RPMI7951 (cell line): ENCODE measurements around the gene FGF8. TPM values are rescaled to one million over a fixed set of nuclear protein-coding genes. Genes with fewer than 3 reads are reported as not detected.
"Not testable (repeated sequence)": the region's sequence is repeated elsewhere in the genome, so short reads cannot be mapped to it uniquely, and the experiment has no call there.

Experiments used
- DNase-seq: peaks from one replicate; pipeline ENCODE4 v3.0.0-alpha.2; 2012; ENCODE audit warnings: low read depth
- total RNA-seq: library from RNA; depleted of rRNA; stranded (reverse); fragments of >200 nt; shearing (Covaris generic); gene quantifications from 2 replicates; pipeline ENCODE4 v1.2.3, GENCODE V29; 2014; rRNA removed

FGF8 gene
- not detected in 2 replicates for total RNA-seq

- no peak for DNase-seq
Measured at GRCh38 chr10:101775273-101776160, at the start of gene FGF8. Gene FGF8 (minus strand): TSS chr10:101776114. CDS start chr10:101775900, 214 bp downstream.

GRCh38 chr10:101824736-101825135, 48.8 kb upstream of the FGF8 start:
- DNase-seq = no peak

DNA sequence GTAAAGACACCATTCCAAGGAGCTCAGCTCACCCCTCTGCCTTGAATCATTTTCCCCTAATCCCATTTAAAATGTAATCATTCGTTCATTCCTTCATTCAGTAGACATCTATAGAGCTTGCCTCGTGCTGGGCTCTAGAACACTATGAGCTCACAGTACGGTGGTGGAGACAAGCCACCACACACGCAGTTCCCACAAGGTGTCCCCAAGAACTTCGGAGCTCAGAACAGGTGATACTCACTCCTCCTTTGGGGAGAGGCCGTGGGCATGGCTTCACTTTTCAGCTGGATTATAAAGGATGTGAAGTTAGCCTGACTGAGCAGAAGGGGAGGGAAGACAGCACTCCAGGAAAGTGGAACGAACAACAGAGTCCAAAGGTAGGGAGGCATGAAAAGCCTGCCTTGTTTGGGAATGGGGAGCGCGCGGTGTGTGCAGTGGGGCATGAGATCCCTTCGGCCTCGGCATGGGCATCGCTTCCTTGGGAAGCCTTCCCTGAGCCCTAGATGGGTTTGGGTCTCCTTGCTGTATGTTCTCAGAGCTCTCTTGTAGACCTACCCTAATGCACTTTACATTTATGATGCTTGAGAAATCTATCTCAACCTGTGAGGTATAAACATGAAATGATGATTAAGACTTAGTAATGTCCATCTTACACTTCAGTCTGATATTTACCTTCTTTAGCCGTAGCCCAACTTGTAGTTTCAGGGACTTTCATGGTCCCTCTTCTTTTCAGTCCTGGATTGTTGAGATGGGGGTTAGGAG, 43.1 kb upstream of the FGF8 start:
- DNase-seq = no peak

DNA sequence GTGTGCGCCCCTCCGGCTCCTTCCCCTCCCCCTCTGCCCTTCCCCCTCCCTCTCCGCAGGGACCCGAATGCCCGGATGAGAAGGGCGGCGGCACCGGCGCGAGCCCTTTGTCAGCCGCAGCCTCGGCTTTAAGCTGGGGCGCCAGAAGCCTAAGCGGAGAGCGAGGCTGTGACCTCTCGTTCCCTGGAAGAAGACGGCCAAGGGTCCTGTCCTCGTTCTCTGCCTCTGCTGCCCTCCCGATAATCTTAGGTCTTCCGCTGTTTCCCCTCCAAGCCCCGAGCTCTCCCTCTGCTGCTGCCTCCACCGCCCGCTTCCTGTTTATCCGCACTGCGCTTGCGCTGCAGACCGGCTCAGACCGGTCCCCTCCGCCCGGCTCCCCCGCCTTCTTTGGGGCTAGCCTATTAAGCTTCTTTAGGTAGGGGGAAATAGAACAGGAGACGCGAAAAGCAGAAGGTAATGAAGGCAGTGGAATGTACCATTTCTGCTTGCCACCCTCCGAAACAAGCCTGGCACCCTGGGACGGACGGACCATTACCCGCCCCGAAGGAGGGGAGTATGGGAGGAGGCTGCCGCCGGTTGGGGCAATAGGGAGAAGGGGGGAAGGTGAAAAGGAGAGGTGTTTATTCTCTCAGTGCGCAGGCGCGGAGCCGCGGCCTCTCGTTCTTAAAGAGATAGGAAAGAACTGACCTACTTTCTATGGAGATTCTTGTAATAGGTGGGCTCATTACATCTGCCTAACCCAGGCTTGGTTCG, 42.4 kb upstream of the FGF8 start, which contains the start of gene OGA:
OGA (minus strand) TSS at position 326 of the 753 bp plus-strand sequence. CDS start 422 bp downstream, outside the sequence.
- peak; percentile 99 for DNase-seq

DNA sequence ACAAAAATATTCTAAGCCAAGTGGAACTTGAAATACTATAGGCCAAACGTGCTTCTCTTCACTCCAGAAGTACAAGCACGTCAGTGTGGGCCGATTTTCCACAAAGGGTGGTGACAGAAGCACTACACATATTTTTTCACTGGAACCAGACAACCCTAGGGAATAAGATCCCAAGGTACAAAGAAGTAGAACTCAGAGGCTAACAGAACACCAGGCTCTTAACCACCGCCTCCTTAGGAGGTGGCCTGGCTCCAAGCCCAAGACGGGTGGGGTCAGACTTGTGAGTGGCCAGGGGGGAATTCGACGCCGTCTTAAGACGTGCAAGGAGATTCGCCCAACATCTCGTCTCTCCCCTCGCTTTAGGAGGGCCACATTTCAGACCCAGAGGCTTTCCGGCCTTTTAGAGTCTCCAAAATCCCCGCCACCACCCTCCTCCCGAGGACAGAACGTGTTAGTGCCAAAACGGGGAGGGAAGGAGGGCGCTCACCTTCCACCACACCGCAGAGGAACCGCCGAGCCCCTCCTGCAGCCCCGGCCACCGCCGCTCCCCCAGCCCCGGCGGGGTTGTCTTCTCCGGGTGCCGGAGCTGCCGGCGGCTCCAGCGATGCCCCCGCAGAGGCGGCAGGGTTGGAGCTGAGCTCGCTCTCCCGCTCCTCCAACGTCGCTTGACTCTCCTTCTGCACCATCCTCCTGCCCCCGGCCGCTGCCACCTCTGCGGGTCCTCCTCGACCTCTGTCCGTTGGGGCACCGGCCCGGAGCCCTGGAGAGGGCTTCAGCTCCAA, 41.6 kb upstream of the FGF8 start:
- peak; percentile 86 for DNase-seq

DNA sequence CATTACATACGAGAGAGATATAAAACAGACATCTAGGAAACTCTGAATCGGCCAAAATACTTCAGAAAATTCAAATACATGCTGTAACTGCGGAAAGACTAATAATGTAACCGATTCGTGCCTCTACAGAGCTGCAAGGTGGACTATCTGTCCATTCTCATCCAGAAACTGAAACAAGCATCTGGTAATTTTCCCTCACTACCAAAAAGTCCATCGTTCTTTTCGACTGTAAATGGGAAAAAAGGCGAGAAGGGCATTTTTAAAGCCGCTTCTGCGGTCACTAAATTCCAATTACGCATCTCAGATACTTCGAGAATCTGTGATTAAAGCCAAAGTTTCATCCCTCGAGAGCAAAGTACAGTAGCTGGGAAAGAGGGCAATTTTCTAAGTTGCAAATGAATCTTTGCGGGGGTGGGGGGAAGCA, 41.0 kb upstream of the FGF8 start:
- no peak for DNase-seq

DNA sequence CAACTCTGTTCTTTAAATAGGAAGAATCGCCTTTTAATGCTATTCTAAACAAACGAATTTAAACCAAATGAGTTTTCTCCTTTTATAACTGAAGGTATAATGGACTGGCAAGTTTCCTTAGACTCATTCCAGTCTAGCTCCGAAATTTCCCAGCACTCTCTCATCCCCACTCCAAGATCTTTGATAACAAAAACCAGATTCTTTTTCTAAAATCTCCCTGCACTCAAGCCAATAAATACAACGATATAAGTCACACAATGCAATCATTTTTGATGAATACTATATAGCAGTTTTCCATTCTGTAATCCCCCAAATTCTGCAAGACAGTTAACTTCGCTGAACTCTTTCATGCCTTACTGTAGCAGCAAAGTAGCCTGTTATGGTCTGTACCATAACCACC, 40.5 kb upstream of the FGF8 start:
- DNase-seq = no peak

GRCh38 chr10:101814466-101815071, 38.7 kb upstream of the FGF8 start:
- peak; percentile 28 for DNase-seq

DNA sequence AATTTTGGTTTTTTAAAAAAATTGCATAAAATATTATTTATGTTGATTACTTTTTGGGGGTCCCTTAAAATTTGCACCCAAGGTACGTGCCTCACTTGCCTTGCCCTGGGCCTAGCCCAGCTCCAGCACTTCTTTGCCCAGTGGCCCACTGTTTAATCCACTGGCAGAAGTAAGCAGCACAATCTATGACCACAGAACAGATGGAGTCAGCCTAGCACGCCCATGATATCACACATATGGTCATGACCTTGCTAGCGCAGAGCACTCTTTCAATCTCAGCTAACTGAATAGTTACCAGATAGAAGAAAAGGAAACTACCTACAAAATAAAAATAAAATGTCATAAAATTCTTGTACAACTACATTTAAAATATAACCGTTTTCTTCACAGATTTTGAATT, 36.7 kb upstream of the FGF8 start:
- no peak for DNase-seq

GRCh38 chr10:101807158-101807557, 31.2 kb upstream of the FGF8 start:
- no peak for DNase-seq

DNA sequence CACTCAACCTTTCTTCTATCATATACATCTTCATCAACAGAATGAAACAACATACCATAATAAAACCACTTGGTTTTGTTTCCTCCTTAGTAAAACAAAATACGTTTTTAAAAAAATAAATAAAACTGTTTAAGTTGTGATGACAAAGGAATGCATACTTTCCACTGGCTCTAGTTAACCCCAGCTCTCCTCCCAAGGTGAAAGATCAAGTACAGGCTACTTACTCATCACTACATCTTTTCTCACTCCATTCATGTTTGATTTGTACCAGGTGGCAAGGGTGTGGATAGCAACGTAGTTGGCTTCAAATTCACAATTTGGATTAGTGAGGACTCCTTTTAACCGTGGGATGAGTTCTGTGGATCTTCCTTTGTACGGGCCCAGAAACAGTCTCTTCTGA, 27.6 kb upstream of the FGF8 start:
- no peak for DNase-seq

DNA sequence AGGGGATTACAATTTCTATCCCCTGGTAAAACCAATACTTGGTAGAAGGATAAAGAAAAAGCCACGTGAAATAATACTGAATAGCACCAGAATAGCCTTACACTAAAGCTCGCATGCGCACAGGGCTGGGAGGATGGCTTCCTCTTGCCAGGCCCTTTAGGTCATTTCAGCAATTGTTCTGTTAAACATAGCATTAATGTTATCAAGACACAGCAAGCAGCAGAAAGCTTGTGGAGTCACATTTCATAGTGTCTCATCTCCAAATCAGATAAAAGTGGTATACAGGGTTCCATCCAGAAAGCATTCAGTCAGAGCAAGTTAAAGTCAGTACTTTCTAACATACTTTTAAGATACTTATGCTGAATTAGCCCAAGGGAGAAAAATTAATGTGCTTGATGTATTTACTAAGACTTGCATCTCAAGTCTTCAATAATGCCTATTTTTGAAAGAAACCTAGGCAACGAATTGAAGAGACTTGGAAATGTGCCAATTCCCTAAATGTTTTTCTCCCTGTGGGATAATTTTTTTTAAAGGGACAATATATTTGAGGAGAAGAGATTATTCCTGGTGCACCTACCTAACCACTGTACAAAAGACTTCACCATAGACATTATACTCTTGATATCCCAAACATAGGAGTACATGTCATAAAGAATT, 21.6 kb upstream of the FGF8 start:
- no peak for DNase-seq

DNA sequence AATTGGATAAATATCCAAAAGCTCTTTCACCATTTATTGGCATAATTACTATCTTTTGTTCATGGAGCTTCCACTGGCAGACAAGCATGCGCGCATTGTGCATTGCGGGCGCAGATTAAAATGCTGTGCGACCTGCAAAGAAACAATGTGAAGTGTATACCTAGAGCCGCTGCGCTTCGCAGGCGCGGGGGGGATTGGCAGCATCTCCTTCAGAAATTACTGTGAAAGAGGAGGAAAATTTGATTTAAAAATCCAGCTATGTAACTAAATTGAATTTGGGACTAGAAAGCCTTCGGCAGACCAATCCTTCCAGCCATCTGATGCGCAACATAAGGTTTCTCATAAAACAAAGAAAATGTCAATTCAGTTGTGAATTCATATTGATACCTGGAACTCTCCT, 17.6 kb upstream of the FGF8 start:
- no peak for DNase-seq

- no peak for DNase-seq
Measured at GRCh38 chr10:101789686-101790085, 13.8 kb upstream of the FGF8 start.

DNA sequence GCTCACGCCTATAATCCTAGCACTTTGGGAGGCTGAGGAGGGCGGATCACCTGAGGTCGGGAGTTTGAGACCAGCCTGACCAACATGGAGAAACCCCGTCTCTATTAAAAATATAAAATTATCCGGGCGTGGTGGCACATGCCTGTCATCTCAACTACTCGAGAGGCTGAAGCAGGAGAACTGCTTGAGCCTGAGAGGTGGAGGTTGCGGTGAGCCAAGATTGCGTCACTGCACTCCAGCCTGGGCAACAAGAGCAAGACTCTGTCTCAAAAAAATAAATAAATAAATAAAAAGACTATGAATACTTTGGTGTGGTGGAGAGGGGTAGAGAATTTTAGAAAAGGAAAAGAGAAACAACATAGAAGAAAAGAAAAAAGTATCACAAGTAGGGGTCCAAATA, 13.3 kb upstream of the FGF8 start:
- DNase-seq = not testable (repeated sequence)

DNA sequence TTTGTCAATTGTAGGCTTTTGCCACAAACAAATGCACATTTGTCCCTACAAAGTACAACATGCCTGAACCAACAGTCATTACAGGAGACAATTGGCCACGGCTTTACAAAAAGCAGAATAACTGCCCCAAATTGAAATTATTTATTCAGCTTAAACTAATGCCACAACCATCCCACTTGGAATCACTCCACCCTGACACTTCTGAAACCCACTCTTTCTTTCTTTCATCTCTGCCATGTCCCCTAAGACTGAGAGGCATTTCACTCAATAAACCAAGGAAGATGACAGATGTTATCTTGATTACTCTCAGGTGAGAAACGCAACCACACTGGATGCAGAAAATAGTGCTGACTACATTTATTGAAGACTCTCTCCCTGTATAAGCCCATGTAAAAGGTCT, 9.9 kb upstream of the FGF8 start:
- DNase-seq = no peak

GRCh38 chr10:101784558-101784957, 8.6 kb upstream of the FGF8 start:
- no peak for DNase-seq

DNA sequence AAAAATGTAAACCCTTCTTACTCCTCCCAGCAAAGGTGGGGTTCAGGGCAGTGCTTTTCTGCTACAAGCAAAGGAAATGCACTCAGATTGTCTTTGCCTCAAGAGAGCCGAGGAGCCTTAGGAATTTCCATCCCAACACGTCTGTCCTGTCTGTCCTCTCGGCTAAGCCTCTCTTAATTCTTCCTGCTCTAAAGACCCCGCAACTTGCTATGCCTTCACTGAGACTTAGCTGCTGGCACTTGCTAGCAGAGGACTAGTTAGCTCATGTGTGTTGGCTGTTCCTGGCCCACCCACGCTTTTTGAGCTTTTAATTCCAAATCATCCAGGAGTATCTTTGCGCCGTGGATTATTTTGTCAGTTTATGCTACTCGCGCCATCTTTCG, 7.8 kb upstream of the FGF8 start:
- DNase-seq = no peak

DNA sequence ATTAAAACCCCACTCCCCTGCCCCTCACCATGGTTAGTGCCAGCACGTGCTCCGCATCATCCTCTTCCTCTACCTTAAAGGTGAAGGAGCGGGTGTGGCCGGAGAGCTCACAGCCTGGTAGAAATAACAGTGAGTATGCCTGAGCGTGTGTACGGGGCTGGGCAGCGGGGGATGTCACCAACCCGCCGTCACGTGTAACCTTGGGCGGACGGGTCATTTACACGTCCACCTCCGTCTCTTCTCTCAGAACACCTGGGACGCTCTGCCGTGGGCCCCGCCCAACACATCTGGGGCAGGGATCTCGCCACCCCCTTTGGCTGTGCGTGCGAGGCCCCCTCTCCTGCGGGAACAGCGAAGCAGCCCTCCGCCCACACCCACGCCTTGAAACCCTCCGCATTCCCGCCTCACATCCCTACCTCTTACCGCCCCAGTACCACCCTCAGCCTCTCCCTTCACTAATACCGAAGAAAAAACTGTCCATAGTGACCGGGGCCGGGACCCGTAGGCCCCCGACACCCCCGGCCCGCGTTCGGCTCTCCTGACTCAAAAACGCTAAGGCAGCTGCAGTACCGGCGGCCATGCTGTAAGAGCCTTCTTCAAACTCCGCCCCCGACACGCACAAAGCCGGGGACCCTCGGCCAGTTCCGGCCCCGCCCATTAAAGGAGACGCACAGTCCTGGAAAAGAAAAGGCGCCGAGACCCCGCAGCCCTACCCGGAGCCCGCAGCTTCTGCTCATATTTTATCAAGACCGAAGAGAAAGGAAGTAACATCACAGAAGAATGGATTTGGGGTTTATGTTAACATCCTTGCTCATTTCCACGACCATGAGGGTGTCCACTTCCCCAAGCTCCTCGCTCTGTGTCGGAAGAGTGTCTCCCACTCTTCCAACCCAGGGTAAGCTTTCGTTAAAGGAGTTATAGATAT, 7.2 kb upstream of the FGF8 start, which contains the start of gene NPM3:
NPM3 (minus strand) TSS at position 636 of the 925 bp plus-strand sequence; CDS start at position 580, 56 bp downstream.
- DNase-seq = peak; percentile 72
